Stomach (tissue), 4 donors: Measurements from ENCODE around the gene SMAGP.

Source experiments
- CTCF ChIP-seq, 7 experiments: fragments of 450-650 bp in 4 of 7; fragments of 200-600 bp in 3 of 7; sonication (generic) in 3 of 7; IDR thresholded peaks; one replicate each; pipeline ENCODE4 v1.5.1; 2016 to 2019; ENCODE audit warnings: antibody characterized with exemption in 7 of 7, control low read depth in 2 of 7, mild to moderate bottlenecking in 1 of 7
- POLR2A ChIP-seq, 4 donors: fragments of 450-650 bp; IDR thresholded peaks; one replicate each; pipeline ENCODE4 v1.6.1; 2016; ENCODE audit warnings: antibody characterized with exemption in 4 of 4, control low read depth in 2 of 4, mild to moderate bottlenecking in 1 of 4, moderate library complexity in 1 of 4

- TF ChIP-seq CTCF (IDR thresholded peaks at IDR 0.05) (peak in 3 of 7 experiments; percentile 11 to 46 (median 45)), POLR2A (IDR thresholded peaks at IDR 0.05) (no peak)
These were observed 7.4 kb downstream of the SMAGP start for GRCh38 chr12:51262758-51263177.
